PC-9 (cell line): ENCODE data around the gene VCL. TPM values are rescaled to one million over a fixed set of nuclear protein-coding genes. Genes with fewer than 3 reads are reported as not detected.

Experiments used
- BruUV-seq: library from RNA; stranded (reverse); fragments of 400-500 nt; replicated peaks from 2 replicates; lab custom pipeline; 2021; lab: Mats Ljungman, UMichigan
- CTCF ChIA-PET: fragments of 300-600 bp; sonication (Branson Sonifier 250); formaldehyde crosslinking; loops from one replicate; lab custom pipeline; 2022; ENCODE audit warnings: antibody characterized with exemption; lab: Charles Lee
- POLR2A ChIA-PET: fragments of 300-600 bp; sonication (Branson Sonifier 250); formaldehyde crosslinking; loops from one replicate; lab custom pipeline; 2022; ENCODE audit warnings: antibody characterized with exemption; ENCODE audit not compliant: unreplicated experiment; lab: Charles Lee
- DNase-seq, 2 experiments: peaks; one replicate each; pipeline versions ENCODE4 v3.0.0 to v3.0.0-alpha.2; 2015 to 2022; ENCODE audit warnings: mixed read lengths in 1 of 2
- H2AFZ ChIP-seq: fragments of 200-600 bp; sonication (generic); 2 replicates; pipeline ENCODE4 v1.8.1; 2017; ENCODE audit warnings: antibody characterized with exemption
- H3F3A ChIP-seq: fragments of 200-600 bp; sonication (generic); 2 replicates; pipeline ENCODE4 v1.8.1; 2017; ENCODE audit warnings: antibody characterized with exemption, mild to moderate bottlenecking, low read depth; ENCODE audit not compliant: insufficient read depth
- H3K27ac ChIP-seq: fragments of 200-600 bp; sonication (generic); 2 replicates; pipeline ENCODE4 v1.6.1; 2016; ENCODE audit warnings: mixed run types
- H3K27me3 ChIP-seq: fragments of 200-600 bp; sonication (generic); 2 replicates; pipeline ENCODE4 v1.6.1; 2016; ENCODE audit warnings: low read depth, mixed run types; ENCODE audit not compliant: insufficient read depth
- H3K36me3 ChIP-seq: fragments of 200-600 bp; sonication (generic); 2 replicates; pipeline ENCODE4 v1.6.1; 2016; ENCODE audit warnings: low read depth, mixed run types
- H3K4me1 ChIP-seq: fragments of 200-600 bp; sonication (generic); replicated peaks from 2 replicates; pipeline ENCODE4 v1.6.1; 2016; ENCODE audit warnings: mixed run types; ENCODE audit not compliant: insufficient read depth
- H3K4me2 ChIP-seq: fragments of 200-600 bp; sonication (generic); 2 replicates; pipeline ENCODE4 v1.6.1; 2017; ENCODE audit warnings: mixed run types
- H3K4me3 ChIP-seq: fragments of 200-600 bp; sonication (generic); 2 replicates; pipeline ENCODE4 v1.6.1; 2016; ENCODE audit warnings: mixed run types
- H3K79me2 ChIP-seq: fragments of 200-600 bp; sonication (generic); 2 replicates; pipeline ENCODE4 v1.6.1; 2017; ENCODE audit warnings: low read depth, mixed run types
- H3K9me2 ChIP-seq: fragments of 200-600 bp; sonication (generic); 2 replicates; pipeline ENCODE4 v1.8.1; 2017; ENCODE audit warnings: mild to moderate bottlenecking; ENCODE audit not compliant: insufficient read depth
- H3K9me3 ChIP-seq: fragments of 200-600 bp; sonication (generic); 2 replicates; pipeline ENCODE4 v1.8.1; 2016; ENCODE audit warnings: low read depth; ENCODE audit not compliant: insufficient read depth
- H4K20me1 ChIP-seq: fragments of 200-600 bp; sonication (generic); 2 replicates; pipeline ENCODE4 v1.8.1; 2017; ENCODE audit not compliant: insufficient read depth
- EZH2 ChIP-seq: fragments of 200-600 bp; sonication (generic); IDR thresholded peaks from 2 replicates; pipeline ENCODE4 v1.8.0; 2017; ENCODE audit warnings: antibody characterized with exemption, low read depth
- intact Hi-C: fragments of 100-400 bp; cut with micrococcal nuclease; formaldehyde crosslinking; loops from one replicate; pipeline ENCODE4 v1.10.0; 2022; ENCODE audit not compliant: unreplicated experiment
- total RNA-seq: library from RNA; stranded (reverse); gene quantifications from 2 replicates; pipeline ENCODE4 v1.2.3, GENCODE V29; 2021
- TF ChIP-seq, protein P1 (sequence below): fragments of 200-600 bp; sonication (generic); conservative IDR thresholded peaks from 2 replicates; pipeline ENCODE4 v1.6.1; 2017; ENCODE audit warnings: mixed run types, antibody characterized with exemption, mild to moderate bottlenecking, moderate library complexity

The VCL gene
- total RNA-seq, 1 experiment from 2014 or later = 208 TPM

DNA sequence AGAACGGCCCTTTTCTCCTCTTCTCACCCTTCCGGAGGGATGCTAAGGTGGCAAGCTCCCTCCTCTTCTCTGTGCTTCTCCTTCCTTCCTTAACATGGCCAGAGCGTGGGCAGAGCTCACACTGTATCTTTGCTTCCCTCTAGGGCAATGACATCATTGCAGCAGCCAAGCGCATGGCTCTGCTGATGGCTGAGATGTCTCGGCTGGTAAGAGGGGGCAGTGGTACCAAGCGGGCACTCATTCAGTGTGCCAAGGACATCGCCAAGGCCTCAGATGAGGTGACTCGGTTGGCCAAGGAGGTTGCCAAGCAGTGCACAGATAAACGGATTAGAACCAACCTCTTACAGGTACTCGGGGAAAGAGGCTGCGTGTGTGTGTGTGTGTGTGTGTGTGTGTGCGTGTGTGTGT, 116.1 kb downstream of the VCL start:
- Histone ChIP-seq H3F3A (peaks cover 71% of the 10 kb centered on the region; the same call in 1 of the 2 replicates), H3K4me1 (peaks cover 8% of the 10 kb centered on the region), H3K4me3 (no peak overlapping the region), H3K36me3 (peaks cover 48% of the 10 kb centered on the region), H3K27me3 (no peaks in the 10 kb centered on the region), H3K4me2 (no peak overlapping the region), H3K9me2 (no peaks in the 10 kb centered on the region), H3K9me3 (no peaks in the 10 kb centered on the region), H3K27ac (no peak overlapping the region), H2AFZ (no peak overlapping the region), H4K20me1 (no peaks in the 10 kb centered on the region), H3K79me2 (no peaks in the 10 kb centered on the region)
- CTCF ChIA-PET = no interaction called here
- TF ChIP-seq, protein P1, sequence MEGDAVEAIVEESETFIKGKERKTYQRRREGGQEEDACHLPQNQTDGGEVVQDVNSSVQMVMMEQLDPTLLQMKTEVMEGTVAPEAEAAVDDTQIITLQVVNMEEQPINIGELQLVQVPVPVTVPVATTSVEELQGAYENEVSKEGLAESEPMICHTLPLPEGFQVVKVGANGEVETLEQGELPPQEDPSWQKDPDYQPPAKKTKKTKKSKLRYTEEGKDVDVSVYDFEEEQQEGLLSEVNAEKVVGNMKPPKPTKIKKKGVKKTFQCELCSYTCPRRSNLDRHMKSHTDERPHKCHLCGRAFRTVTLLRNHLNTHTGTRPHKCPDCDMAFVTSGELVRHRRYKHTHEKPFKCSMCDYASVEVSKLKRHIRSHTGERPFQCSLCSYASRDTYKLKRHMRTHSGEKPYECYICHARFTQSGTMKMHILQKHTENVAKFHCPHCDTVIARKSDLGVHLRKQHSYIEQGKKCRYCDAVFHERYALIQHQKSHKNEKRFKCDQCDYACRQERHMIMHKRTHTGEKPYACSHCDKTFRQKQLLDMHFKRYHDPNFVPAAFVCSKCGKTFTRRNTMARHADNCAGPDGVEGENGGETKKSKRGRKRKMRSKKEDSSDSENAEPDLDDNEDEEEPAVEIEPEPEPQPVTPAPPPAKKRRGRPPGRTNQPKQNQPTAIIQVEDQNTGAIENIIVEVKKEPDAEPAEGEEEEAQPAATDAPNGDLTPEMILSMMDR = no peak
- no peak for TF ChIP-seq EZH2
- POLR2A ChIA-PET = no interaction called here
- DNase-seq = no peak
- no TSS peak for BruUV-seq
- intact Hi-C loops = loop anchor here (10.0 kb wide), 1 partner anchor 991 kb away; a partner anchor contains a TSS

DNA sequence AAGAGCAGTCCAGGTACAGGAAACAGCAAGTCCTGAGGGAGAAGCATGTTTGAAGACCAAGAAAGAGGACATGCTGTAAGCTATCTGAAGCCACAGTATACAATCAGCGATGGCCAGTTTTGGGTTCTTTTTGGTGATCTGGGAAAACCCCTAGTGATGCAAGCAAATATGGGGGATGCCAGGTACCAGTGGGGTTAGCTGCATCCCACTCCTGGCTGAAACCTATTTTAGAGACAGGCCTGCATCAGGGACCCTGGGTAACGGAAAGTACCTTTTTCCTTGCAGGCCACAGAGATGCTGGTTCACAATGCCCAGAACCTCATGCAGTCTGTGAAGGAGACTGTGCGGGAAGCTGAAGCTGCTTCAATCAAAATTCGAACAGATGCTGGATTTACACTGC, 119.8 kb downstream of the VCL start:
- intact Hi-C loops = loop anchor here (10.0 kb wide), 1 partner anchor 987 kb away; a partner anchor contains a TSS
- Histone ChIP-seq H2AFZ (no peak overlapping the region), H3K27ac (peak overlapping the region; percentile 40; the same call in 1 of the 2 replicates), H4K20me1 (no peaks in the 10 kb centered on the region), H3K4me1 (peaks cover 15% of the 10 kb centered on the region), H3K36me3 (peaks cover 46% of the 10 kb centered on the region), H3K9me3 (no peaks in the 10 kb centered on the region), H3F3A (peaks cover 65% of the 10 kb centered on the region; the same call in 1 of the 2 replicates), H3K4me3 (no peak overlapping the region), H3K4me2 (no peak overlapping the region), H3K79me2 (no peaks in the 10 kb centered on the region), H3K9me2 (no peaks in the 10 kb centered on the region), H3K27me3 (no peaks in the 10 kb centered on the region)
- POLR2A ChIA-PET = no interaction called here
- BruUV-seq = no TSS peak
- no peak for DNase-seq
- TF ChIP-seq, protein P1 = no peak
- no peak for TF ChIP-seq EZH2
- CTCF ChIA-PET = no interaction called here

DNA sequence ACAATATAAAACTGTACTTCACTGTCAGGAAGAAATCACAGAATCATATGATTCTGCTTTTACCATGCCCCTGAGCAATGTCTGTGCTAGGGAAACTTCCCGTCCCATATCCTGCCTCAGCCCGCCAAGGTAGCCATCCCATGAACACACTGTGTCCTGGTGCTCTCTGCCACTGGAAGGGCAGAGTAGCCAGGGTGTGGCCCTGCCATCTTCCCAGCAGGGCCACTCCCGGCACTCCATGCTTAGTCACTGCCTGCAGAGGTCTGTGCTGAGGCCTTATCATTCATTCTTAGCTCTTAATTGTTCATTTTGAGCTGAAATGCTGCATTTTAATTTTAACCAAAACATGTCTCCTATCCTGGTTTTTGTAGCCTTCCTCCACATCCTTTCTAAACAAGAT, 120.9 kb downstream of the VCL start:
- Histone ChIP-seq H3K36me3 (peaks cover 46% of the 10 kb centered on the region), H3K27ac (peak overlapping the region; percentile 40), H3F3A (peaks cover 59% of the 10 kb centered on the region; the same call in 1 of the 2 replicates), H2AFZ (no peak overlapping the region), H4K20me1 (no peaks in the 10 kb centered on the region), H3K4me1 (peaks cover 15% of the 10 kb centered on the region), H3K9me2 (no peaks in the 10 kb centered on the region), H3K27me3 (no peaks in the 10 kb centered on the region), H3K4me2 (peak overlapping the region; percentile 11; the same call in 1 of the 2 replicates), H3K4me3 (no peak overlapping the region), H3K79me2 (no peaks in the 10 kb centered on the region), H3K9me3 (no peaks in the 10 kb centered on the region)
- ChIA-PET POLR2A (no interaction called here), CTCF (interaction anchor here (1.0 kb wide), 1 partner anchor 37 kb away, joined by 3 read pairs; no protein-coding TSS in a partner anchor)
- DNase-seq = peak in 1 of 2 experiments; percentile 53
- TF ChIP-seq, protein P1 = no peak
- TF ChIP-seq EZH2 = no peak
- intact Hi-C loops = loop anchor here (10.0 kb wide), 1 partner anchor 986 kb away; a partner anchor contains a TSS
- BruUV-seq = TSS peak; percentile 13
